GM19351 (cell line): ENCODE measurements around the gene CFAP43.
A peak's percentile ranks its signal among the peaks of the same experiment; 100 is the strongest.
"Not testable (repeated sequence)": the region's sequence is repeated elsewhere in the genome, so short reads cannot be mapped to it uniquely, and the experiment has no call there.

Source experiments
- ATAC-seq: cut with Tn5 transposase; IDR thresholded peaks from one replicate; pipeline ENCODE4 v1.9.1; 2021; ENCODE audit warnings: mild to moderate bottlenecking, moderate library complexity; ENCODE audit not compliant: unreplicated experiment

Gene CFAP43

DNA sequence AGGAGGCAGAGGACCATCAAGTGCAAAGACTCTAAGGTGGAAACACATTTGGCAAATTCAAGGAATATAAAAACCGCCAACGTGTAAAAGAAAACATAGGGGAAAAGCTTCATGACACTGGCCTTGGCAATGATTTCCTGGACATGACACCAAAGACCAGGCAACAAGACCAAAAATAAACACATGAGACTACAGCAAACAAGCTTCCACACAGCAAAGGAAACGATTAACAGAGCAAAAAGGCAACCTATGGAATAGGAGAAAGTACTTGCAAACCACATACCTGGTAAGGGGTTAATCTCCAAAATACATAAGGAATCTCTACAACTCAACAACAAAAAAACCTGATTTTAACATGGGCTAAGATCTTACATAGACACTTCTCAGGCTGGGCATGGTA lies 26.0 kb upstream of the CFAP43 start:
- ATAC-seq: no peak

DNA sequence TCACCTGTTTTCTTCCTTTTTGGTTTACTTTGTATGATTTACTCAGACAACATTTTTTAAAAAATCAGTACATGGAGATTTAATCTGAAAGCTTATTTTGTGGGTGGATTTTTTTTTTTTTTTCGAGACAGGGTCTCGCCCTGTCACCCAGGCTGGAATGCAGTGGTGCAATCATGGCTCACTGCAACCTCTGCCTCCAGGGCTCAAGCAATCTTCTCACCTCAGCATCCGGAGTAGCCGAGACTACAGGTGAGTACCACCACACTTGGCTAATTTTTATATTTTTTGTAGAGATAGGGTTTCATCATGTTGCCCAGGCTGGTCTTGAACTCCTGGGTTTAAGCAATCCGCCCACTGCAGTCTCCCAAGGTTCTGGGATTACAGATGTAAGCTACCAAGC lies 25.1 kb upstream of the CFAP43 start:
- no peak for ATAC-seq

DNA sequence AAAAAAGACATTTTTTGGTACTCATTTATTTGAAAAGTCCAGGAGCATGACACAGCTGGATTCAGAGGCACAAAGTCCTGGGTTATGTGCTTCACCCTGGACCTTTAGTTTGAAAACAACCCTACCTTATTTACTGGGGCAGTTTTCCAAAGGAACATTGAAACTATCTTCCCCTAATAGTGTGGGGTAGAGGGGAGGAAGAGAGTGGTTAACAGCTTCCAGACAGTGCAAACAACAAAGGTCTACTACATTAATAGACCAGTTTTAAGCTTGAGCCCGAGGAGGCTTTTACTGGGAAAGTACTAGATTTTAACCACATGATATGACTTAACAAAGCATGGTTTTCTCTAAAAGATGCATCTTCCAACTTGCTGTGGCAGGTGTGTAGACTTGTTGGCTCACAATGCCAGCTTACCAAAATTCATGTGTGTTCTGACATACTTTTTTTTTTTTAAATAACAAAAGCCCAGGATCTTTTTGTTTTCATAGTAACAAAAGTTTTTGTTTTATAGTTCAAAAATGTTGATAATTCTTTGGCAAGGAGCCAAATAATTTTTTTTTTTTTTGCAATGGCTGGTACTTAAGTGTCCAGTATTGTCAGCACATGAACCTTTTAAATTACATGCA lies 24.3 kb upstream of the CFAP43 start:
- no peak for ATAC-seq

DNA sequence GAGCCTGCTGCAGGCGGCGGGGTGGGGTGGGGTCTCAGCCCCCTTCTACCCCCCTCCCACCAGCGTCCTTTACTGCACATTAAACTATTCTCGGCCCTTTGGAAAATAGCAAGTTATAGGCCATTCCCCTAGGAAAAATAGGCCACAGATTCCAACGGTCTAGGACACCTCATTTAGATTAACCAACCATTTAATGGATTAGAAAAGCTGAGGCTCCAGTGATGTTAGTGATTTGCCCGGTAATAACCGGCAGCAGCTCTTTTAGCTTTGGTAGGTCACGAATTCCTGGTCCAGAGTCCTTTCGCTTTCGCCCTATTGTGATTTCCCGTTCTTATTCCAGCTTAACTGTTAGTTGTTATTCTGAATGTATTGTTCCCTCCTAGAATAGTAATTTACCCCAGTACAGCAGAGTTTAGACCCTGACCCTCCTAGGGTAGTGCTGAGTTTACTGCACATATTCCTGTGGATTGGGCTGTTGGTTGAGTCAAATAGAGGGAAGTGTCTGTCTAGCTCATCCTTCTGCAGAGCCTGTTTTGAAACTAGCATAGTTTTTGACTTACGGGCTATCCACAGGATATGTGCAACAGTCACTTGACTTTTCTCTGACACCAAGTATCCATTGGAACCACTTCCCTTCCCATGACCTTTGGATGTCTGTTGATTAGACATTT lies 23.3 kb upstream of the CFAP43 start:
- peak; percentile 40 for ATAC-seq

DNA sequence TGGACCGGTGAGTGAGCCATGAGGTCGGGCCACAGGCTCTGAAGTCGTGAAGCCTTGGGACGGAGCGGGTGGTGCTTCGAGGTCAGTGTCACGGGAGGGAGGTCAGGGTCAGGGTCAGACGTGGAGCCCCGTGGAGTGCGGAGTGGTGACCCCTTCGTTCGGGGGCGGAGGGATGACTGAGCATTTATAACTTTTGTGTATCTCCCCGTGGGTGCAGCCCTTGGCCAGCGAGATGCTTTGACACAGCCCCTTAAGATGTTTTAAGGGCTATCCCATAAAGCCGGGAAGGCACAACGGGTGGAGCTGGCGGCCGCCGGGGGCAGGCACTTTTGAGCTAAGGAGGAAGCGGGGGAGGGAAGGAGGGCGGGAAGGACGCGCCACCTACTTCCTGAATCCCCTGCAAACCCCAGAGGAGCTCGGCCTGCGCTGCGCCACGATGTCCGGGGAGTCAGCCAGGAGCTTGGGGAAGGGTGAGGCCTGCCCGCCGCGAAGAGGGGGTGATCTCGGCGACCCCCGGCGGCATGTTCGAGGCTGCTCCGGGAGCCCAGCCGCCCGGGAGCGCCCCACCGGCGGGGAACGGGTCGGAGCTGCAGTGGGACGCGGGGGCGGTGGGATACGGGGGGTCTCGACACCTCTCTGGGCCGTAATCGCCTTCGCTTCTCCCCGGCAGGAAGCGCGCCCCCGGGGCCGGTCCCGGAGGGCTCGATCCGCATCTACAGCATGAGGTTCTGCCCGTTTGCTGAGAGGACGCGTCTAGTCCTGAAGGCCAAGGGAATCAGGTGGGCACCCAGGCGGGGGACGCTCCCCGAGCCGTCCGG lies 22.5 kb upstream of the CFAP43 start, which contains the start of gene GSTO1:
Gene GSTO1, plus strand, starts transcription at position 400 of the 818 bp plus-strand sequence. Its CDS starts 37 bp downstream, at position 437.
- ATAC-seq: peak; percentile 75

DNA sequence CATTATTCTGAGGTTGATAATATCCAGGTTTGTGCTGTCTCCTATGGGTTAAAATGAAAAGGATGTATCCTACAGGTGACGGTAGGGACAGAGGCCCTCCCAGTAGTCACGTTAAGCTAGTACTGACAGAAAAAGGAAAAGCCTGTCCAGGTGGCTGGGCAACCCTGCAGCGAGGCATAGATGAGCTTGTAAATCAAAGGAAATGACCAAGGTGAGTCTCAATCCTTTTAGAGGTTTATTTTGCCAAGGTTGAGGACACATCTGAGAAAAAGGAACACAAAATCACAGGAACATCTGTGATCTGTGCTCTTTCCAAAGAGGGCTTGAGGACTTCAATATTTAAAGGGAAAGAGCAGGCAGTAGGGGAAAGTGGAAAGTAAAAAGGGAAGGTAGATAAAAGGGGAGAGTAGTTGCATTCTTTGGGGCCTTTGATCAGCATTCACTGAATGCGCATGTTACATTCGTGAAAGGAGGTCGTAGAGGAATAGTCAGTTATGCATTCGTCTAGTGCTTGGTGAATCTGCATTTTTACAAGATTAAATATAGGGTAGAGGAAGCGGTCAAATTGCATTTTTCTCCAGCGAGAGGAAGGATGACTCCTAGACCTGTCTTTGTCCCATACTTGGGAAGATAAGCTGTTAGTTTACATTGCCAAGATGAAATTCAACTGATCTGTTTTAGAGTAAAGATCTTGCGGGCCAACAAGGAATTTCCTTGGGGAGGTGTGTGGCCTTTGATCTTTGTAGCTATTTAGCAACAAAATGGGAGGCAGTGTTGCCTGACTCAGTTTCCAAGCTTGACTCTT lies 21.6 kb upstream of the CFAP43 start:
- ATAC-seq: no peak

DNA sequence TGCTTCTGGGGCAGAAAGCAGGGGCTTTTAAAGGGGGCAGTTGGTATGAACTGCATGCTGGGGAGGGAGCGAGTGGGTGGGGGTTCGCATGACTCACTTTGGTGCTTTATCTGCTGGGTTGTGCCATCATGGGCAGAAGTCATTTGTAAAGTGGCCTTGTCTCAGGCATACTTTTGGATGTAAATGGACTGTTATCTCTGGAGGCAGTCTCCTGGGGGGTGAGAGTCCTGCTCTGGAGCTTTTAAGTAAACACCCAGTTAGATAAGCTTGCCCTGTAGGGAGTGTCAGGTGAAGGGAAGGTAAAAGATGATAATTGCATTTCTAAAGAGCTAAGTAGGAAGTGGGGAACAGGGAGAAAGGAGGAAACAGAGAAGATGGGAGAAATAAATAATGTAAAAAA lies 20.9 kb upstream of the CFAP43 start:
- ATAC-seq: no peak

DNA sequence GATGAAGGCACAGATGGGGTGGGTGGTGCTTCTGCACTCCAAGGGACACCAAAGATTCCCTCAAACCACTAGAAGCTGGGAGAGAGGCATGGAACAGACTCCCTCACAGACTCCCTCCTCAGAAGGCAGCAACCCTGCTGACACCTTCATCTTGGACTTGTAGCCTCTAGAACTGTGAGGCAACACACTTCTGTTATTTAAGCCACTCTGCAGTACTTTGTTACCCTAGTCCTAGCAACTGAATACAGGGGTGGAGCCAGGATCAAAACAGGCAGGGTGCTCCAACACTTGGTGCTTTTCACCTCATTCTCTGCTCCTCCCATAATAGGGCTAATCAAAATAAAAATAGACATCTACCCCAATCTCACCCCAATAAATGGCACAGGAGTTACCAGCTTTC lies 20.2 kb upstream of the CFAP43 start:
- ATAC-seq: no peak

DNA sequence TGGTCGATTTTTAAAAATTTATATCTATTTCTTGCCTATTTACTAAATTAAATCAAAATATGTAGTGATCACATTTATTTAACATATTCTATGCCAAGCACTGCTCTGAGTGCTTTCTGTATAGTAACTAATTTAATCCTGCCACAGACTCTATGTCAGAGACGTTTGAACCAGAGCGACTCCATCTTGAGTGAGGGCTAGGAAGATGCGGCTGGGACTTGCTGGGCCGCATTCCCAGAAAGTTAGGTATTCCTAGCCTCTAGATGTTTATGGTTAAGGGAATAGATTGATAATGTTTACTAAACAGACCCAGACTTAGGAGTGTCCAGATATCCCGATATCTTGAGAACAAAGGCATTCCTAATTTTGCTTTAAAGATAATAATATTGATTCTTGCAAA lies 19.3 kb upstream of the CFAP43 start:
- ATAC-seq: no peak

DNA sequence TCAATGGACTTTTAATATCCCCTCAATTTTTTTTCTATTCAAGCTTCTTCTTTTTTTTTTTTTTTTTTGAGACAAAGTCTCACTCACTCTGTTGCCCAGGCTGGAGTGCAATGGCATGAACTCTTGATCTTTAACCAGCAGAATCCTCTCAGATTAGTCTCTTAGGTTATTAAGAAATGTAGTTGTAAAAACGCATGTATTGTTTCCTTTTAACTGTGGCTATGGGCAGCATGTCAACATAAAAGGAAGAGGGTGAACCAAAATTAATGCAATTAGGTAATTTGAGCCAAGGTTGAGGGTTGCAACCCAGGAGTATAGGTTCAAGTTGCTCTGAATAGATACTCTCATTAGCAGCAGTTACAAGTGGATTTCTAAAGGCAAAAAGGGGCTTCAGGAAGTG lies 18.2 kb upstream of the CFAP43 start:
- ATAC-seq: no peak

DNA sequence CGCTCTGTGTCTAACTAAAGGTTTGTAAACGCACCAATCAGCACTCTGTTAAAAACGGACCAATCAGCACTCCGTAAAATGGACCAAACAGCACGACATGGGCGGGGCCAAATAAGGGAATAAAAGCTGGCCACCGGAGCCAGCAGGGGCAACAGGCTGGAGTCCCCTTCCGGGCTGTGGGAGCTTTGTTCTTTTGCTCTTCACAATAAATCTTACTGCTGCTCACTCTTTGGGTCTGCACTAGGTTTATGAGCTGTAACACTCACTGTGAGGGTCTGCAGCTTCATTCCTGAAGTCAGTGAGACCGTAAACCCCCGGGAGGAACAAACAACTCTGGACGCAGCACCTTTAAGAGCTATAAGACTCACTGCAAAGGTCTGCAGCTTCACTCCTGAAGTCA lies 16.8 kb upstream of the CFAP43 start:
- not testable (repeated sequence) for ATAC-seq

DNA sequence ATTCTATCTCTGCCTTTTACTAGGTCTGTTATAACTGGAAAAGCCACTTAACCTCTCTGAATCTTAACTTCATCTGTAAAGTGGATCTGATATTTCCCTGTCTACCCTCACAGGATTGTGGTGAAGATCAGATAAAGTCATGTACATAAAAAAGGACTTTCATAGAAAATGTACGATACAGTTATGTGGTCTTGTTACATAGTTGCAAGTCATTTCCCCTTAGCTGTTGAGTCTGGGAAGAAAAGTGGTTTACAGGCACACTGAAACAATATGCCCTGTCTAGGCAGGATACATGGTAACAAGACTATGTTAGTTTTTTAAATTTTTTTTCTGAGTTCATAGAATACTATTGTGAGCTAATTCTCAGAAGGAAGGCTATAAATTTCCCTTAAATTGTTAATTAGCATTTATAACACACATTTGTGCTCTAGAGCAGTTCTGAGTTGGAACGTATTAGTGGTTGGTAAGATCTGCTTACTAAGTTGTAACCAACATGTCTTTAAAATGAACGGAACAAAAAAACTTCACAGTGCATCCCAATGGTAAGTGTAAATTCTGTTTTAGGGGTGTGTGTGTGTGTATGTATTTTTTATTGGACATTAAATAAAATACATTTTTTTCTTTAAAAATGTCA lies 15.5 kb upstream of the CFAP43 start:
- no peak for ATAC-seq

DNA sequence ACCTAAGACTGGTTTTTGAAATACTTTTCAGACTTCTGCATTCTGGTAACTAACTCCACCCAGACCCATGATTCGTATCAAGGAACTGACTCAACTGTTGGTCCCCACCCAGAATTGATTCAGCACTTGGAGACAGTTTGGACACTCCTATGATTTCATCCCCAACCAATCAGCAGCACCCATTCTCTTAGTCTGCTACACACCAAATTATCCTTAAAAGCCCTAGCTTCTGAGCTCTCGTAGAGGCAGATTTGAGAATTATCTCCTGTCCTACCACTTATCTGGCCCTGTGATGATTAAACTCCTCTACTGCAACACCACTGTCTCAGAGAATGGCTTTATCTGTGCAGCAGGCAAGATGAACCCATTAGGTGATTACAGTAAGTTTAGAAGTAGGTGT lies 14.8 kb upstream of the CFAP43 start:
- ATAC-seq: no peak

DNA sequence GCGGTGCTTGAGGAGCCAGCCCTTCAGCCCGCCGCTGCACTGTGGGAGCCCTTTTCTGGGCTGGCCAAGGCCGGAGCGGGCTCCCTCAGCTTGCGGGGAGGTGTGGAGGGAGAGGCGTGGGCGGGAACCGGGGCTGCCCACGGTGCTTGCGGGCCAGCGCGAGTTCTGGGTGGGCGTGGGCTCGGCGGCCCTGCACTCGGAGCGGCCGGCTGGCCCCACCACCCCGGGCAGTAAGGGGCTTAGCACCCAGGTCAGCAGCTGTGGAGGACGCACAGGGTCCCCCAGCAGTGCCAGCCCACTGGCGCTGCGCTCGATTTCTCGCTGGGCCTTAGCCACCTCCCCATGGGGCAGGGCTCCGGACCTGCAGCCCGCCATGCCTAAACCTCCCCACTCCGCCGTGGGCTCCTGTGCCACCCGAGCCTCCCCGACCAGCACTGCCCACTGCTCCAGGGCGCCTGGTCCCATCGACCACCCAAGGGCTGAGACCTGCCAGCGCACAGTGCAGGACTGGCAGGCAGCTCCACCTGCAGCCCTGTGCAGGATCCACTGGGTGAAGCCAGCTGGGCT lies 13.0 kb upstream of the CFAP43 start:
- no peak for ATAC-seq

DNA sequence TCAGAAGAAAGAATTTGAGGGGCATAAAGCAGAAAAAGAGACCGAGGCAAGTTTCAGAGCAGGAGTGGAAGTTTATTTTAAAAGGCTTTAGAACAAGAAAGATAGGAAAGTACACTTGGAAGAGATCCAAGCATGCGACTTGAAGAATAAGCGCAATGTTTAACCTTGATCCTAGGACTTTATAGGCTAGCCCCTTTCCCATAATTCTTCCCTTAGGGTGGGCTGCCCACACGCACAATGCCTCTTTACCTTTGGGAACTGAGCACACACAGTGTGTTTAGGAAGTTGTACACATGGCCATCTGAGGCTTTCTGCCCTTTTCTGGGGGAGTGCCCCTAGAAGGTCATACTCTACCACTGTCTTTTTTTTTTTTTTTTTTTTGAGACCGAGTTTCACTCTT lies 11.3 kb upstream of the CFAP43 start:
- no peak for ATAC-seq

DNA sequence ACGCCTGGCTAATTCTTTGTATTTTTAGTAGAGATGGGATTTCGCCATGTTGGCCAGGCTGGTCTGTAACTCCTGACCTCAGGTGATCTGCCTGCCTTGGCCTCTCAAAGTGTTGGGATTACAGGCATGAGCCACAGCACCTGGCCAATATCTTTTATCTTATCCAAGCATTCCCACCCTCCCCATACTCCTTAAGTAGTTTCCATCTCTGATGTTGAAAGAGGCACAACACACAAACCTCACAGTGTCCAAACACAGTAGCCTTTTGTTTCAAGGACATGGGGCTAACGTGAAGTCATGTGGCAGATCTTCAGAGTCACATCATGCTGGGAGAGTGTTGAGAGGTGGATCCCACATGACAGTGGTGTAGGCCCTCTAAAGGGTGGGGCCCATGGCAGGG lies 10.8 kb upstream of the CFAP43 start:
- not testable (repeated sequence) for ATAC-seq

DNA sequence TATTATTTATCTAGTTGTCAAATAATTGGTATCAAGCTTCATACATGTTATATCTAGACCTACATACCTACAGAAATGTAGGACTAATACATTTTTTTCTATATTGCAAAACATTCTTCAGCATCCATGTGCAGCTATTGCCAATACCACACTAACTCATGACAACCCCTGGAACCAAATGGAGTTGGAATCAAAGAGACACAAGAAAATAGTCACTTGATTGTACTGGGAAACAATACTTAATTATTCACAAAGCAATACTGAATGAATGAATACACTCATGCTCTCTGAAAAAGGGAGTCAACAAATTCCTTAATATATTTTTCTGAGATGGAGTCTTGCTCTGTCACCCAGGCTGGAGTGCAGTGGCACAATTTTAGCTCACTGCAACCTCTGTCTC lies 10.4 kb upstream of the CFAP43 start:
- no peak for ATAC-seq

DNA sequence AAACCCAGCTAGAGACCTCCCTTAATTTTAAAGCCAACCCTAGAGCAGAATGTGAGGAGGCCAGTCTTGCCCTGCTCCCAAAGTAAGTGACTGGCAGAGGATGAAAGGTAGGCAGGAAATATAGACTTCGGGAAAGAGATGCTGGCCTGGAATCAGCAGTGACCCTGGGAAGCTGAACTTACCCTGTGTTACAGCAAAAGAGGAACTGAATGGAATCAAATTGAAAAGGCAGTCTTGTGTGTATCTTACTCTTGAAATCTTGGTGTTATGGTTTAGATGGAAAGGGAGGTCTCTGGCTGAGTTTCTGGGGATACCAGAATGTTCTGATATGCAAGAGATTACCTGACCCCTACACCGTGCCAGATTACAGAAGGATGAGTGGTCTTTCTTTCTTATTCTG lies 7.9 kb upstream of the CFAP43 start:
- no peak for ATAC-seq

DNA sequence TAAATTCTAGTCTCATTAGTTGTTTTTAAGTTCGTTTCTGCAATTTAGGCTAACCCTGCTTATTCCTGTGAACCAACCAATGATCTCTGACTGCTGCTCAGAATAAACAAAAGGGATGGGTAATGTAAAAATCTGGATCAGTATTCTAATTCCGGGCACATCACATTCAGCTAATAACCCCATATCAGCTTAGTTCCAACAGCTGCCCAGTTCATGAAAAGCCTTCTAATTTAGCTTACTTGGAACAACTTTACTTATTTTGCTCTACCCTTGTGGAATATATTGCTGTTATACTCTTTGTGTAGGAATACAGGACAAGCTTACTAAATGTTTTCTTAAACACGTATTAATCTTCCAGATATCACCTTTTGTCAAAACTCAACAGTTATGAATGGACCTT lies 3.6 kb upstream of the CFAP43 start:
- ATAC-seq: no peak

DNA sequence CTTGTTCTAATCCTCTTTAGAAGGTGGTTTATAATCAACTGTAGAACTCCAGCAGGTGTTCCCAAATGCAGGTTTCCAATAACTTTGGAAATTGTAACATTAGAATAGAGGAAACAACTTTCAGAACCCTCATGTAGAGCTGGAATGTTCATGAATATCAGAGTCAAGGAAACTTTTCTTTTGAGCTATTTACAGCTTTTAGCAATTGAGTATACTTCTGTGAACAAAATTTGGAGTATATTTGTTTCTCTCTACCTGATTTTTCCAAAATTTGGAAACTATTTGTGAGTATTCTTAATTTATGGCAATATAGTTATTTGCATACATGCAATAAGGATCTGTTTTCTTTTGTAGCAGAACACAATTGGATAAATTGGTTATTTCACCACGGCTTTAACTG lies 2.8 kb upstream of the CFAP43 start:
- ATAC-seq: no peak
